Epithelial cell of alveolus of lung (primary cell): ENCODE results near the gene HFM1. TPM values are rescaled to one million over a fixed set of nuclear protein-coding genes. Genes with fewer than 3 reads are reported as not detected.

Source experiments
- total RNA-seq: library from RNA; depleted of rRNA; stranded (reverse); fragments of >200 nt; gene quantifications from 2 replicates; pipeline ENCODE4 v1.2.1, GENCODE V29; 2015

HFM1 gene, protein sequence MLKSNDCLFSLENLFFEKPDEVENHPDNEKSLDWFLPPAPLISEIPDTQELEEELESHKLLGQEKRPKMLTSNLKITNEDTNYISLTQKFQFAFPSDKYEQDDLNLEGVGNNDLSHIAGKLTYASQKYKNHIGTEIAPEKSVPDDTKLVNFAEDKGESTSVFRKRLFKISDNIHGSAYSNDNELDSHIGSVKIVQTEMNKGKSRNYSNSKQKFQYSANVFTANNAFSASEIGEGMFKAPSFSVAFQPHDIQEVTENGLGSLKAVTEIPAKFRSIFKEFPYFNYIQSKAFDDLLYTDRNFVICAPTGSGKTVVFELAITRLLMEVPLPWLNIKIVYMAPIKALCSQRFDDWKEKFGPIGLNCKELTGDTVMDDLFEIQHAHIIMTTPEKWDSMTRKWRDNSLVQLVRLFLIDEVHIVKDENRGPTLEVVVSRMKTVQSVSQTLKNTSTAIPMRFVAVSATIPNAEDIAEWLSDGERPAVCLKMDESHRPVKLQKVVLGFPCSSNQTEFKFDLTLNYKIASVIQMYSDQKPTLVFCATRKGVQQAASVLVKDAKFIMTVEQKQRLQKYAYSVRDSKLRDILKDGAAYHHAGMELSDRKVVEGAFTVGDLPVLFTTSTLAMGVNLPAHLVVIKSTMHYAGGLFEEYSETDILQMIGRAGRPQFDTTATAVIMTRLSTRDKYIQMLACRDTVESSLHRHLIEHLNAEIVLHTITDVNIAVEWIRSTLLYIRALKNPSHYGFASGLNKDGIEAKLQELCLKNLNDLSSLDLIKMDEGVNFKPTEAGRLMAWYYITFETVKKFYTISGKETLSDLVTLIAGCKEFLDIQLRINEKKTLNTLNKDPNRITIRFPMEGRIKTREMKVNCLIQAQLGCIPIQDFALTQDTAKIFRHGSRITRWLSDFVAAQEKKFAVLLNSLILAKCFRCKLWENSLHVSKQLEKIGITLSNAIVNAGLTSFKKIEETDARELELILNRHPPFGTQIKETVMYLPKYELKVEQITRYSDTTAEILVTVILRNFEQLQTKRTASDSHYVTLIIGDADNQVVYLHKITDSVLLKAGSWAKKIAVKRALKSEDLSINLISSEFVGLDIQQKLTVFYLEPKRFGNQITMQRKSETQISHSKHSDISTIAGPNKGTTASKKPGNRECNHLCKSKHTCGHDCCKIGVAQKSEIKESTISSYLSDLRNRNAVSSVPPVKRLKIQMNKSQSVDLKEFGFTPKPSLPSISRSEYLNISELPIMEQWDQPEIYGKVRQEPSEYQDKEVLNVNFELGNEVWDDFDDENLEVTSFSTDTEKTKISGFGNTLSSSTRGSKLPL (N-terminal part only)
- 0.08 and 0.39 TPM in 2 replicates for total RNA-seq

DNA sequence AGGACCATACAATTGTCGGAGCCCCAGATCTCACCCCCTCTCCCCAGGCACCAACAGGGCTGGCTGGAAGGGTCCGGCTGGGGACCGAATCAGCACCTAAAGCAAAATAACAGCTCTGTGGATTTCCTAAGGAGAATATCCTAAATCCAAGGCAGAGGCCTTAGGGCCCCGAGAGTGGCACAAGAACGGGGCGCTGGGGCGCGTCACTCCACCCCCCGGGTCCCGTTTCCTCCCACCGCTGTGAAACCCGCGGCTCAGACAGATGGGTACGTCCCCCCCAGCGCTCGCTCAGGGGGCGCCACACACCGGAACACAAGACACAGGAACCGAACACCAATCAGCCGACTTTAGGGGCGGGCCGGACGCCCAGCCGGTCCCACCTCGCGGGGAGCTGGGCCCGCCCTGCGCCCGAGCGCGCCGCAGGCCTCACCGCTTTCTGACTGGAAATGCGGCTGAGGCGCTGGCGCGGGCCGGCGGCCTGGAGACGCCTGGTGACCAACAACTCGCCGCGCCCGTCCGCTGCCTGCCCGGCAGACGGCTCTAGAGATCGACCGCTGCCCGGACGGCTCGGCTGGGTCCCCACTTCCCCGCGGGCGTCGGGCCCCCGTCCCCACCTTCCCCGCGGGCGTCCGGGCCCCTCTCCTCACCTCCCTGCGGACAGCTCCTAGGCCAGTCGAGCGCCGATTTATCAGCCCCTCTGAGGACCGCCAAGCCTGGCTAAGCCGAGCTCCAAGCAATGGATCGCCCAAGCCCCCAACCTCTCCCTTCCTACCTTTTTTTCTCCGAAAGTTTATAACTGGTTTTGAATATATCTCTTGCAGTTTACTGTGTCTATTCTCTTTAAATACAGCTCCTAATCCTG lies at the start of gene HFM1:
HFM1 (minus strand) TSS at position 687 of the 862 bp plus-strand sequence. CDS start 3,755 bp downstream, outside the sequence.

Other genes starting within 250 kb of the HFM1 start
- 6.4 and 8.8 TPM in 2 replicates for gene CDC7, start 96.0 kb upstream of the HFM1 start, total RNA-seq